HG02973 (cell line): ENCODE results near the gene ASTN1.
"Not testable (repeated sequence)": the region's sequence is repeated elsewhere in the genome, so short reads cannot be mapped to it uniquely, and the experiment has no call there.

Source experiments
- ATAC-seq: cut with Tn5 transposase; IDR thresholded peaks from one replicate; pipeline ENCODE4 v1.9.1; 2021; ENCODE audit warnings: moderate library complexity; ENCODE audit not compliant: unreplicated experiment

The ASTN1 gene

DNA sequence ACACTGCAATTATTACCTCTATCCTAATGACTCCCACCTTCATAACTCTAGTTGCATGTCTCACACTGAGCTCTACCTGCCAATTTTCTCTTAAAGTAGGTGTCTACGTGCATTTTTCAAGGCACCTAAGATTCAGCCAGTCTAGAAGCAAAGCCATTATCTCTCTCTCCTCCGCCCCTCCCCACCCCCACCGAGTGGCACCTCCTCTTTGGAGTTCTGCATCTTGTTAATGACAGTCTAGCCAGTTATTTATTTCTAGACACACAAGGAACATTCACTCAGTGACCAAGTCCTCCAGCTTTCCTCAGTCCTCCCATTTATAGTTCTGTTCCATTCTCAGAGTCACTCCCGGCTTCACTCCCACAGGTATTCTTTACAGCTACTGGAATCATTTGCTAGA is 47.6 kb downstream of the ASTN1 start:
- ATAC-seq: no peak

DNA sequence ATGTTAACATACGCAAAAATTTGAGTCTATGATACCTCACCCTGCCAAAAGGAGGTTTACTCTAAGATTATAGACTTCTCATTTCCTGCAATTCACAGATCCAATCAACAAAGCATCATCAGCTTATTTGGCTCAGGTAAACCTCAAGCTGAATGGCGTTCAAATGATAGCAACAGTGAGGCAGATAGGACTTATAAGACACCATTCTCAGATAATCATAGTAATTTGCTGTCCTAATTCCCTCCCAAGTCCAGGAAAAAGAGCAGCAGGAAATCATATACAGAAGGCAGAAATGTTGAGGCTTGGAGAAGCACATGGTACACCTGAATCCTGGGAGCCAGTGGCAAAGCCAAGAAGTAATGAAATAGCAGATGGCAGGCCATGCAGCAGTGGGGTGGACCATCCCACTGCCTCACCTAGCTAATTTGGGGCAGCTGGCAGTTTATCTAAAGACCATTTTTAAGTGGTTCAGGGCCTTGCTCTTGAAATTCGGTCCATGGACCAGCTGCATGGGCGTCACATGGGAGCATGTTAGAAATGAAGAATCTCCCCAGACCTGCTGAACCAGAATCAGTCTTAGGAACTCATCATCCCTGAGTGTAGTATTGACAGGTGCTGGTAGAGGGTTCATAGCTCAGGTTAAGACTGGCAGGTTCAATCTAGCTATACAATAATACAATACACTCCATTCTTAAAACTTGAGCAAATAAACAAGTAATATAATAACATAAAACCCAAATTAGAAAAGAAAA is 57.7 kb downstream of the ASTN1 start:
- ATAC-seq: no peak

GRCh38 chr1:177106196-177106595 is 58.3 kb downstream of the ASTN1 start:
- ATAC-seq: no peak

DNA sequence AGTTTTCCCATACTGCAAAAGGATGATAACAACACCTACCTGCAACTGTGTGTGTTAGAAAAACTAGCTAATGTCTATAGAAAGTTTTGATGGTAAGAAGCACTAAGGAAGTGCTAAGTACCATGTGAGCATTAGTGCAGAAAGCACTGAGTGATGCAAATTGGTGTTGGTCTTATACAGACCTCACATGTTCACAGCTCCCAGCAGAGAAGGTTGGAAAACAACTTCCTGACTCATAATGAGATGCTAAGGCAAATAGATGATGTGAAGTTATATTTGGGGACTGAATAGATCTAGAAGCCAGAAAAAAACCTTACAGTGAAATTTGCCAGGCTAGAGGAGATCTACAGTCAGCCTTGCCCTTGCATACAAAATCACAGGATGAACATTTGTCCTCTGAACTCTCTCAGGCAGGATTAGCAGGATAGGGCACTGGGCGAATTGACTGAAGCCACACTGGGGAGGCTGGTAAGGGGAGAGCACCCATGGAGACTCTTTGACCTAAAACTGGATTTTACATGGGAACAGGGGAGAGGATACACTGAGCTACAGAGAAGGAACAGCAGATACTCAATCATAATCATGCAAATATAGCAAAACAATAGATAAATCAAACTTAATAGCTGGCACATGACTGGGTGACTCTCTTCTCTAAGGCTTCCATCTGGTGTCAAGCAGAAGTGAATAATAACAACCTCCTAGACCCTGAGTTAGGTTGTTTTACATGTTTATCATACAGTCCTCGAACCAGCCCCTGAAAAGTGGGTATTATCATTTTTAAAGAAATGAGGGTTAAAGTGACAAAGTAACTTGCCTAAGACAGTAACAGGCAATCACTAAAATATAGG is 61.3 kb downstream of the ASTN1 start:
- ATAC-seq: no peak

DNA sequence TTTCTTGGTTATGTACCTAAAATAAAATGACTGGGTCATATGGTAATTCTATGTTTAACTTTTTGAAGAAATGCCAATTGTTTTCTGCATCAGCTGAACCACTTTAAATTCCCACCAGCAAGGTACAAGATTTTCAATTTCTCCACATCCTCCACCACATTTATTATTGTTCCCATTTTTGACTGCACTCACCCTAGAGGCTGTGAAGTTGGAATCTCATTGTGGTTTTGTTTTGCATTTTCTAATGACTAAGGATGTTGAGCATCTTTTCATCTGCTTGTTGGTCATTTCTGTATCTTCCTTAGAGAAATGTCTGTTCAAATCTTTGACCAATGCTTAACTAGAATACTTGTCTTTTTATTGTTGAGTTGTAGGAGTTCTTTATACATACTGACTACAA is 72.5 kb downstream of the ASTN1 start:
- ATAC-seq: no peak

- no peak for ATAC-seq
These were observed 73.5 kb downstream of the ASTN1 start for GRCh38 chr1:177091040-177091439.

GRCh38 chr1:177088966-177089365 is 75.5 kb downstream of the ASTN1 start:
- ATAC-seq: no peak

DNA sequence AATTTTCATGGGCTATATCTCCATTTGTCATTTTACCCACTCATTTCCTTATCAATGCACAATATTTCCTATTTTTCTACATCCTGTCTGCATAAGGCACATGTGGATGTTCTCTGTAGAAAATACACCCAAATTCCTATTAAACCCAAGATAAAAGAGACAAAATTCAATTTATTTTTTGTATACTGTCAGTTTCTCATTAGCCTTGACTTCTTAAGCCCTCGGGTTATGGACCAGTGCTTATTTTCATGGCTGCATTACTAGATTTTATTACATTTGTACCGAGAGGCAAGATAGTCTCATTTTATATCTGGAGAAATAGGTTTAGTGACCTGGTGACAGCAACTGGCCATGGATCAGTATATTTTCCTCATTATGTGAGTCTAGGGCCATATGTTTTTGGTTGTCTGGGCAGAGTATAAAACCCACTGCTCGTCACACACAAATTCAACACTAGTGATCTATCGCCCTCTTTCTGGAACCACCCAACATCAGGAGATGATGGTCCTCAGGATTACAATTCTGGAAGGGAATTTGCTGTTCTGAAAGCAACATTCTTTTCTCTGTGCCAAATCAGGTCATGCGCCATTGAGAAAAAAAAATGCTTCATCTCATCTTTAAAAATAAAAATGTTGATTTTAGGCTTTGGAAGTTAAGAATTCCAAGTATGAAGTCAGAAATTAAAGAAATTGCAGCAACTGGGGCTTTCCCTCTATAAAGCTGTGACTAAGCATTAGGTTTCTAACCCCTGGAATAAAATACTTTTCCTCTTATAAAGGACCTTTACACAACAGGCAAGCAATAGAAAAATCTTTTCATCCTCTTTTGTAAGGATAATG is 81.4 kb downstream of the ASTN1 start:
- no peak for ATAC-seq

GRCh38 chr1:177080564-177080963 is 83.9 kb downstream of the ASTN1 start:
- no peak for ATAC-seq

GRCh38 chr1:177077734-177078499 is 86.6 kb downstream of the ASTN1 start:
- no peak for ATAC-seq

- no peak for ATAC-seq
These were observed 87.5 kb downstream of the ASTN1 start for GRCh38 chr1:177077006-177077405.

DNA sequence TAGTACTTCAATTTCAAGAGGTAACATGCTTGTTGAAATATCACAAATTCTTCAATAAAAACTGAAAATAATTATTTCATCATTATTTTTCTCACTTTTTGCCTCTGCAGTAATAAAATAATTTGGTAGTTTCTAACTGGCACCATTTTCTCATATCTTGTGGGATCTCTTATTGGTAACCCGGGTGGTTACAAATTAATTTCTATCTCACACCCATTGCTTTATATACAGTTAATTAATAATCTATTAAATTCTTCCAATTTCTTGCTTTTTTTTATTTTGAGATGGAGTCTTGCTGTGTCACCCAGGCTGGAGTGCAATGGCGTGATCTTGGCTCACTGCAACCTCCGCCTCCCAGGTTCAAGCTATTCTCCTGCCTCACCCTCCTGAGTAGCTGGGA is 89.7 kb downstream of the ASTN1 start:
- not testable (repeated sequence) for ATAC-seq

- no peak for ATAC-seq
These were observed 95.0 kb downstream of the ASTN1 start for GRCh38 chr1:177069490-177069889.

DNA sequence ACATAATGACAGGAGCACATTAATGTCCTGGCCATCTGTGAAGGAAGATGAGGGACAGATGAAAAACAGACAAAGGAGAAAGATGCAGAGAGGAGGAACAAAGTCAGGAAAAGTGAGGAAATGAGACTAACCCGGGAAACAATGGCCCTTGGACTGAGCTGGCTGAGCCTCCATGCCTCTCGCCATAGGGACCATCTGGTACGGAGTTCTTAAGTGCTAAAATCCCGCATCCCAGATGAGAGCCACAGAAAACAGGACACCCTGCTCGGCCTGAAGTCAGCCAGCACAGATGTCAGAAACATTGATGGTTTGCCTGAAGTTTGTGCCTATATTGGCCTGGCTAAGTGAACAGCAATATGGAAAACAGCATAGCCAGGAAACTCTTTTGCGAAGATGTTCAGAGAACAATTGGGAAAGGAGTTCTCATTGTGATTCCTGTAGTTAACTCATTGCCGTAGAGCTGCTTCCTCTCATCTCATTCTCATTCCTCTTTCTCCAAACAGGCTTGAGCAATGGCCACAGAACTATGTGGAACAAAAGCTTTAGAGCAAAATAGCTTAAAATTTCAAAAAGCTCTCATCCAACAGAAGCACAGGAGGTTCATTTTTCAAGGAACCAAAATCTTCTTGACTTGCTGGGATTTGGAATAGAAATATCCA is 96.6 kb downstream of the ASTN1 start:
- no peak for ATAC-seq

- no peak for ATAC-seq
These were observed 99.1 kb downstream of the ASTN1 start for GRCh38 chr1:177065430-177065829.

DNA sequence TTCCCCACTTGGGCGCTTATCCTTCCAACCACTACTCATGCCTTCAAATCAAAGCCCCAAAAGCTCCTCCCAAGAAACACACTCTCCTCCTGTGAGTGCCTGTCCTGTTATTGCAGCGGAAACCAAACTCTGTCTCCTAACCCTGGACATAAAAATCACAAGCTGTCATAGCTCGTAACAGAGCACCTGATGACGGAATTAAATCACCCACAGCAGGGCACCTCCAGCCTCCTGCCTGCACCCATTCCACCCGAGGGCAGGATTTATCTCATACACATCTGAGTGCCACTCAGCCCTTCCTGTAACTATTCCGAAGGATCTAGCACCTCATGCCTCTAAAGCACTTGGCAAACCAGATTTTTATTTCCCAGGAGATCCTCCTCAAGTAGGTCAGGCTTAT is 100.9 kb downstream of the ASTN1 start:
- no peak for ATAC-seq

DNA sequence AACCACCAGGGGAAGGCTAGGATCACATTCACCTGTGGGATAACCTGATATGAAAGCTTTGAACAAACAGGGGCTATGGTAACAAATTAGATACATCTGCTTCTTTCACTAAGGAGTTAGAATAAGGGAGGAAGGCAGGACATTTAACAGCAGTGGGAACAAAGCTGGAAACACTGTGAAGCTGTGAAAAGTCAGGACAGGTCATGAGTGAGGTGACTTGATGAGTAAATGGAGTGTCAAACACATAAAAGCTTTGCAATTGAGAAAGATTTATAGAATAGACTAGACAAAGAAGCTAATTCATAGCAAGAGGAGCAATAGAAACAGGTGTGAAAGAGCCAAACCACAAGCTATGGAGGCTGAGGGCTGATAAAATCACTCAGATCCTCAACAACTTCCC is 110.0 kb downstream of the ASTN1 start:
- ATAC-seq: no peak

GRCh38 chr1:177053648-177054047 is 110.9 kb downstream of the ASTN1 start:
- no peak for ATAC-seq

DNA sequence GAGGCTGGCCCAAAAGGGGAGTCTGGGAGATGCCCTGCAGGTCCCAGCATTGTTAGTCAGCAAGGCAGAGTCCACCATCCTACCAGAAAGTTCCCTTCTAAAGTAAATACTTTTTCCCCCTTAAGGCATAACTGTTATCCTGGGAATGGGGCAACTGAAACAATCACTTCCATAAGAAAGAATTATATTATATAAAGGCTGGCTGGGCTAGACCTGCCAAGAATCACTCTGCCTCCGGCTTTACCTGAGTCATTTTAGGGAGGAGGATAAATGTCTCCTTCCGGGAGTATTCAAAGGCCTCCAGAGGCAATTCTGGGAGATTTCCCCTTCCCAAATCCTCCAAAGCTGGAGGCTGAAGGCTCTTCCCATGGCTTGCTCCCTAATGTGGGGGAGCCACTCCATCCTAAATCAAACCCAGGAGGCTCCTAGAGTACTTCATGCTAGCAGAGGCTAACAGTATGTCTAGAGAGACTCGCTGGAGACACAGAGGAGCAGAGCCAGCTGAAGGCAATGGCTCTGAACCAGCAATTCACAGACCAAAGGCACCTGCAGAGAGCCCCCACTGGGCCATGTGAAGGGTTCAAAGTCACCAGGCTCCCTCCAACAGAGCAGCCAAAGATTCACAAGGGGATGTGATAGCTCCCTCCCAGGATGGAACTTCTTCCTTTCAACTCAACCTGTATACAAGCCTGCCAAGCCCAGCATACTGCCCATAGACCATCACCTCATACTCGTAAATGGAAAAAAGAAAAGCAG is 116.0 kb downstream of the ASTN1 start:
- ATAC-seq: no peak
